ENCODE data around the gene NHSL1.

GRCh38 chr6:138473144-138473543, 26.1 kb downstream of the NHSL1 start:
- TF ChIP-seq POLR2AphosphoS5 (IDR thresholded peaks at IDR 0.05) = no peak
- TF ChIP-seq CTCF (IDR thresholded peaks at IDR 0.05) = no peak

All from prostate gland (tissue), 2 donors.